Astrocyte (in vitro differentiated cells and primary cell): ENCODE data around the gene PRR12. TPM values are rescaled to one million over a fixed set of nuclear protein-coding genes. Genes with fewer than 3 reads are reported as not detected.

ENCODE experiments used
- DNase-seq: peaks from one replicate; pipeline ENCODE4 v3.0.0-alpha.2; 2010; ENCODE audit warnings: low read depth
- FAIRE-seq: peaks from 2 replicates; lab custom pipeline; 2011; peaks lifted over from hg19 to GRCh38; lab: Jason Lieb, UNC
- H2AFZ ChIP-seq: 2 replicates; pipeline ENCODE4 v1.6.0; 2012; ENCODE audit warnings: low read depth, low read length, inconsistent platforms
- H3K27ac ChIP-seq: 2 replicates; pipeline ENCODE4 v1.5.1; 2011; ENCODE audit warnings: low read depth, low read length, inconsistent platforms
- H3K27me3 ChIP-seq: 2 replicates; pipeline ENCODE4 v1.6.0; 2011; ENCODE audit warnings: low read length, inconsistent platforms; ENCODE audit not compliant: insufficient read depth
- H3K36me3 ChIP-seq: 2 replicates; pipeline ENCODE4 v1.5.1; 2011; ENCODE audit warnings: low read length, inconsistent platforms; ENCODE audit not compliant: insufficient read depth
- H3K4me1 ChIP-seq: 2 replicates; pipeline ENCODE4 v1.5.1; 2011; ENCODE audit warnings: low read length, inconsistent platforms; ENCODE audit not compliant: insufficient read depth
- H3K4me2 ChIP-seq: 2 replicates; pipeline ENCODE4 v1.6.0; 2012; ENCODE audit warnings: low read length, inconsistent platforms
- H3K4me3 ChIP-seq: 2 replicates; pipeline ENCODE4 v1.5.1; 2011; ENCODE audit warnings: low read depth, mild to moderate bottlenecking, low read length, inconsistent platforms; ENCODE audit not compliant: insufficient read depth
- H3K79me2 ChIP-seq: 2 replicates; pipeline ENCODE4 v1.6.0; 2012; ENCODE audit warnings: mild to moderate bottlenecking, low read length, inconsistent platforms; ENCODE audit not compliant: insufficient read depth
- H3K9ac ChIP-seq: 2 replicates; pipeline ENCODE4 v1.6.0; 2012; ENCODE audit warnings: mild to moderate bottlenecking, low read length, inconsistent platforms
- H3K9me3 ChIP-seq: 2 replicates; pipeline ENCODE4 v1.5.1; 2012; ENCODE audit warnings: low read depth, mild to moderate bottlenecking, low read length, inconsistent platforms; ENCODE audit not compliant: insufficient read depth
- H4K20me1 ChIP-seq: 2 replicates; pipeline ENCODE4 v1.6.0; 2012; ENCODE audit warnings: low read length, inconsistent platforms; ENCODE audit not compliant: insufficient read depth
- H3K27ac Mint-ChIP-seq: one replicate; pipeline ENCODE4 v1.8.0; 2021; ENCODE audit warnings: mild to moderate bottlenecking, mixed read lengths; ENCODE audit not compliant: unreplicated experiment
- H3K27me3 Mint-ChIP-seq: one replicate; pipeline ENCODE4 v1.8.0; 2021; ENCODE audit warnings: low read depth, mixed read lengths; ENCODE audit not compliant: unreplicated experiment
- H3K36me3 Mint-ChIP-seq: one replicate; pipeline ENCODE4 v1.8.0; 2021; ENCODE audit warnings: low read depth, mixed read lengths; ENCODE audit not compliant: unreplicated experiment
- H3K4me1 Mint-ChIP-seq: one replicate; pipeline ENCODE4 v1.8.0; 2021; ENCODE audit warnings: low read depth, mixed read lengths; ENCODE audit not compliant: unreplicated experiment
- H3K4me3 Mint-ChIP-seq: one replicate; pipeline ENCODE4 v1.8.0; 2021; ENCODE audit warnings: mild to moderate bottlenecking, moderate library complexity, mixed read lengths; ENCODE audit not compliant: unreplicated experiment
- H3K9me3 Mint-ChIP-seq: one replicate; pipeline ENCODE4 v1.8.0; 2021; ENCODE audit warnings: mild to moderate bottlenecking, mixed read lengths; ENCODE audit not compliant: unreplicated experiment
- CTCF ChIP-seq: IDR thresholded peaks from 2 replicates; pipeline ENCODE4 v1.5.1; 2011; ENCODE audit warnings: low read depth, mild to moderate bottlenecking, inconsistent platforms, low read length, moderate library complexity; ENCODE audit not compliant: insufficient read depth
- EZH2 ChIP-seq: IDR thresholded peaks from 2 replicates; pipeline ENCODE4 v1.6.1; 2012; ENCODE audit warnings: mild to moderate bottlenecking, low read length, inconsistent platforms; ENCODE audit not compliant: insufficient read depth
- total RNA-seq: library from RNA; stranded (reverse); gene quantifications from 2 replicates; pipeline ENCODE4 v1.2.1, GENCODE V29; 2021

The PRR12 gene
- total RNA-seq, 1 donor from 2014 or later, result 29.7 TPM

GRCh38 chr19:49549045-49549444 lies 41.9 kb upstream of the PRR12 start:
- H3K27ac ChIP-seq, result no peak overlapping the region
- H2AFZ ChIP-seq, result no peak overlapping the region
- no peak overlapping the region for H3K27ac Mint-ChIP-seq
- H3K9me3 Mint-ChIP-seq, result no peaks in the 10 kb centered on the region
- H3K9ac ChIP-seq, result no peak overlapping the region
- DNase-seq, result no peak
- no peak for FAIRE-seq
- TF ChIP-seq EZH2, result no peak
- TF ChIP-seq CTCF, result no peak
- H4K20me1 ChIP-seq, result peaks cover 4% of the 10 kb centered on the region
- H3K4me2 ChIP-seq, result no peak overlapping the region
- H3K36me3 ChIP-seq, result no peaks in the 10 kb centered on the region
- no peaks in the 10 kb centered on the region for H3K9me3 ChIP-seq
- H3K4me1 ChIP-seq, result peaks cover 10% of the 10 kb centered on the region
- no peaks in the 10 kb centered on the region for H3K27me3 ChIP-seq
- peaks cover 5% of the 10 kb centered on the region for H3K4me1 Mint-ChIP-seq
- H3K27me3 Mint-ChIP-seq, result no peaks in the 10 kb centered on the region
- H3K4me3 Mint-ChIP-seq, result no peak overlapping the region
- H3K36me3 Mint-ChIP-seq, result peaks cover 5% of the 10 kb centered on the region
- no peaks in the 10 kb centered on the region for H3K79me2 ChIP-seq
- no peak overlapping the region for H3K4me3 ChIP-seq

DNA sequence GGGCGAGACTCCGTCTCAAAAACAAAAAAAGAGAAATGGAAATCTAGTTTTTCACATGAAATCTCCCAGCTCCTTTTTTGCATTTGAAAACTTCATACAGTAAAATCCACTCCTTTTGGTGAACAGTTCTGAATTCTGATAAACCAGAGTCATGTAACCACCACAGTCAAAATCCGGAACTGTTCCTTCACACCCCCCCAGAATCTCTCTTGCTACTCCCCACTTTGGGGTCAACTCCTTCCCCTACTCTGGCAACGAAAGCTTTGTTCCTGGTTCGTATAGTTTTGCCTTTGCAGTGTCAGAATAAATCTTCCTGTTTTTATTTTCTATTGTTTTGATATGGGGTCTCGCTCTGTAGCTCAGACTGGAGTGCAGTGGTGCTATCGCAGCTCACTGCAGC lies 39.5 kb upstream of the PRR12 start:
- H3K4me3 Mint-ChIP-seq, result no peak overlapping the region
- no peak overlapping the region for H3K27ac Mint-ChIP-seq
- no peaks in the 10 kb centered on the region for H3K27me3 Mint-ChIP-seq
- no peak overlapping the region for H2AFZ ChIP-seq
- no peak overlapping the region for H3K4me3 ChIP-seq
- peaks cover 9% of the 10 kb centered on the region for H3K36me3 Mint-ChIP-seq
- no peaks in the 10 kb centered on the region for H3K79me2 ChIP-seq
- H3K4me1 Mint-ChIP-seq, result peaks cover 5% of the 10 kb centered on the region
- FAIRE-seq, result no peak
- no peak overlapping the region for H3K9ac ChIP-seq
- no peaks in the 10 kb centered on the region for H3K9me3 ChIP-seq
- H3K4me1 ChIP-seq, result peaks cover 16% of the 10 kb centered on the region
- H4K20me1 ChIP-seq, result no peaks in the 10 kb centered on the region
- TF ChIP-seq EZH2, result no peak
- TF ChIP-seq CTCF, result no peak
- no peaks in the 10 kb centered on the region for H3K27me3 ChIP-seq
- no peaks in the 10 kb centered on the region for H3K9me3 Mint-ChIP-seq
- no peak overlapping the region for H3K4me2 ChIP-seq
- DNase-seq, result no peak
- no peak overlapping the region for H3K27ac ChIP-seq
- H3K36me3 ChIP-seq, result no peaks in the 10 kb centered on the region

DNA sequence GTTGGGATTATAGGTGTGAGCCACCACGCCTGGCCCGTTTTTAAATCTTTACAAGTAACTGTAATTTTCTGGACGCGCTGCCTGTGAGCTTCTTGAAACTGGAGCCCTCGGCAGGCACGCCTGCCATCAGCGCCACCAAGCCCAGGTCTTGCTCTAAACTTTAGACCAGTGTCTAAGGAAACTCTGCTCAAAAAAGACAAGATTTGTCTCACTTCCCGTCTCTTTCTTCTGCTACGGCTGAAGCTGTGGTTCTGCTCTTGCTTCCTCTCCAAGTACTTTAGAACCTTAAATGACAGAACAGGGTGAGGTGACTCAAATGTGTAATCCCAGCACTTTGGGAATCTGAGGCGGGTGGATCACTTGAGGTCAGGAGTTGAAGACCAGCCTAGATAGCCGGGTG lies 38.2 kb upstream of the PRR12 start:
- H3K4me3 ChIP-seq, result no peak overlapping the region
- H3K36me3 ChIP-seq, result peaks cover 7% of the 10 kb centered on the region
- H3K27me3 ChIP-seq, result no peaks in the 10 kb centered on the region
- H3K9ac ChIP-seq, result no peak overlapping the region
- H3K36me3 Mint-ChIP-seq, result peaks cover 14% of the 10 kb centered on the region
- H3K4me1 Mint-ChIP-seq, result peaks cover 5% of the 10 kb centered on the region
- no peaks in the 10 kb centered on the region for H3K9me3 ChIP-seq
- DNase-seq (no peak), FAIRE-seq (no peak)
- no peak overlapping the region for H3K4me2 ChIP-seq
- peaks cover 2% of the 10 kb centered on the region for H4K20me1 ChIP-seq
- H3K27ac ChIP-seq, result no peak overlapping the region
- no peak overlapping the region for H3K27ac Mint-ChIP-seq
- no peaks in the 10 kb centered on the region for H3K79me2 ChIP-seq
- H3K4me1 ChIP-seq, result peaks cover 12% of the 10 kb centered on the region
- H3K27me3 Mint-ChIP-seq, result no peaks in the 10 kb centered on the region
- TF ChIP-seq CTCF (no peak), EZH2 (no peak)
- no peaks in the 10 kb centered on the region for H3K9me3 Mint-ChIP-seq
- no peak overlapping the region for H3K4me3 Mint-ChIP-seq
- H2AFZ ChIP-seq, result no peak overlapping the region
